ENCODE measurements around the gene GRK7.
A peak's percentile ranks its signal among the peaks of the same experiment; 100 is the strongest.
"Not testable (repeated sequence)": the region's sequence is repeated elsewhere in the genome, so short reads cannot be mapped to it uniquely, and the experiment has no call there.

Gene GRK7

DNA sequence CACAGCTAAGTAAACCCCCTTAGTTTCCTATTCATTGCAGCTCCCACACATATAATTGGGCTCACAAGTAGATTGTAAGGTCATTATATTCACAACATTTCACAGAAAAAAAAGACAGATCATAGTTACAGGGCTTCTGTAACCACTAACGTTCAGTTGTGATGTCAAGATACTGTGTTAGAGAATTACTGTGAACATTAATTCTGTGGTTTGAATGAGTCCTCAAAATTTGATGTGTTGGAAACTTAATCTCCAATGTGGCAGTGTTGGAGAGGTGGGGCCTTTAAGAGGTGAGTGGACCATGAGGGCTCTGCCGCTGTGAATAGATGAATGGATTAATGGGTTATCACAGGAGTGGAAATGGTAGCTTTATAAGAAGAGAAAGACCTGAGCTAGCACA, 21.3 kb downstream of the GRK7 start:
- Histone ChIP-seq H3K9ac (ENCODE audit: low read length) (no peak overlapping the region), H3K18ac (ENCODE audit: low read depth in 1 of 2, low read length in 2 of 2) (no peak overlapping the region), H3K36me3 (ENCODE audit: control insufficient read depth in 1 of 2, insufficient read depth in 2 of 2, low read depth in 1 of 2, low read length in 2 of 2) (no peaks in the 10 kb centered on the region), H2BK15ac (ENCODE audit: low read depth, poor library complexity, severe bottlenecking) (no peak overlapping the region), H3K4ac (ENCODE audit: low read depth in 1 of 2, low read length in 2 of 2) (no peak overlapping the region), H3K27me3 (ENCODE audit: control insufficient read depth in 1 of 2, insufficient read depth in 1 of 2, low read length in 2 of 2) (no peaks in the 10 kb centered on the region), H3K27ac (ENCODE audit: low read length, poor library complexity, severe bottlenecking) (no peak overlapping the region), H4K91ac (ENCODE audit: low read length) (no peak overlapping the region), H3K4me3 (ENCODE audit: insufficient read depth in 1 of 2, low read depth in 1 of 2, low read length in 2 of 2) (no peak overlapping the region), H2BK120ac (ENCODE audit: low read depth, low read length) (no peak overlapping the region), H3K4me2 (ENCODE audit: low read length, poor library complexity, severe bottlenecking) (no peak overlapping the region), H2AFZ (ENCODE audit: low read depth, low read length) (no peak overlapping the region), H3K23ac (ENCODE audit: low read length in 2 of 2) (no peak overlapping the region), H4K8ac (ENCODE audit: low read length) (no peak overlapping the region), H2AK5ac (ENCODE audit: low read length, severe bottlenecking) (no peak overlapping the region), H3K4me1 (ENCODE audit: control insufficient read depth, insufficient read depth, low read depth, low read length) (no peaks in the 10 kb centered on the region), H3K9me3 (ENCODE audit: control insufficient read depth, low read length) (no peaks in the 10 kb centered on the region), H2BK5ac (ENCODE audit: low read depth, low read length, poor library complexity, severe bottlenecking) (no peak overlapping the region), H2BK12ac (ENCODE audit: low read length in 2 of 2) (no peak overlapping the region), H3K79me1 (replicated peaks; ENCODE audit: low read length, poor library complexity, severe bottlenecking) (no peaks in the 10 kb centered on the region), H3K14ac (ENCODE audit: low read length in 2 of 2) (no peak overlapping the region)
- 68% methylated on average over 1 of the region's 2 CpGs for WGBS
- DNase-seq = no peak

- Histone ChIP-seq H4K8ac (ENCODE audit: low read length) (no peak overlapping the region), H3K18ac (ENCODE audit: low read depth in 1 of 2, low read length in 2 of 2) (no peak overlapping the region), H3K27ac (ENCODE audit: low read length, poor library complexity, severe bottlenecking) (no peak overlapping the region), H4K91ac (ENCODE audit: low read length) (no peak overlapping the region), H2BK120ac (ENCODE audit: low read depth, low read length) (no peak overlapping the region), H2BK12ac (ENCODE audit: low read length in 2 of 2) (no peak overlapping the region), H3K4ac (ENCODE audit: low read depth in 1 of 2, low read length in 2 of 2) (no peak overlapping the region), H3K27me3 (ENCODE audit: control insufficient read depth in 1 of 2, insufficient read depth in 1 of 2, low read length in 2 of 2) (no peaks in the 10 kb centered on the region), H2BK15ac (ENCODE audit: low read depth, poor library complexity, severe bottlenecking) (no peak overlapping the region), H3K79me1 (replicated peaks; ENCODE audit: low read length, poor library complexity, severe bottlenecking) (no peaks in the 10 kb centered on the region), H3K36me3 (ENCODE audit: control insufficient read depth in 1 of 2, insufficient read depth in 2 of 2, low read depth in 1 of 2, low read length in 2 of 2) (no peaks in the 10 kb centered on the region), H2AFZ (ENCODE audit: low read depth, low read length) (no peak overlapping the region), H3K9me3 (ENCODE audit: control insufficient read depth, low read length) (no peaks in the 10 kb centered on the region), H2AK5ac (ENCODE audit: low read length, severe bottlenecking) (no peak overlapping the region), H3K4me3 (ENCODE audit: insufficient read depth in 1 of 2, low read depth in 1 of 2, low read length in 2 of 2) (no peak overlapping the region), H3K14ac (ENCODE audit: low read length in 2 of 2) (peak overlapping the region in 1 of 2 experiments; percentile 11), H3K4me2 (ENCODE audit: low read length, poor library complexity, severe bottlenecking) (no peak overlapping the region), H3K4me1 (ENCODE audit: control insufficient read depth, insufficient read depth, low read depth, low read length) (no peaks in the 10 kb centered on the region), H3K9ac (ENCODE audit: low read length) (no peak overlapping the region), H3K23ac (ENCODE audit: low read length in 2 of 2) (no peak overlapping the region), H2BK5ac (ENCODE audit: low read depth, low read length, poor library complexity, severe bottlenecking) (no peak overlapping the region)
- WGBS = 86% methylated on average over 4 of the region's 4 CpGs
- DNase-seq = no peak
Measured at GRCh38 chr3:141788149-141788548, 24.9 kb downstream of the GRK7 start.

GRCh38 chr3:141788750-141789149, 25.5 kb downstream of the GRK7 start:
- WGBS = 90% methylated on average over 5 of the region's 5 CpGs
- H3K27ac ChIP-seq (ENCODE audit: low read length, poor library complexity, severe bottlenecking); H3K4ac ChIP-seq (ENCODE audit: low read depth in 1 of 2, low read length in 2 of 2); H4K91ac ChIP-seq (ENCODE audit: low read length); H3K36me3 ChIP-seq (ENCODE audit: control insufficient read depth in 1 of 2, insufficient read depth in 2 of 2, low read depth in 1 of 2, low read length in 2 of 2); H3K4me1 ChIP-seq (ENCODE audit: control insufficient read depth, insufficient read depth, low read depth, low read length); H2BK12ac ChIP-seq (ENCODE audit: low read length in 2 of 2); H2AK5ac ChIP-seq (ENCODE audit: low read length, severe bottlenecking); H2BK120ac ChIP-seq (ENCODE audit: low read depth, low read length); H2BK15ac ChIP-seq (ENCODE audit: low read depth, poor library complexity, severe bottlenecking); DNase-seq; H3K23ac ChIP-seq (ENCODE audit: low read length in 2 of 2); H4K8ac ChIP-seq (ENCODE audit: low read length); H3K9me3 ChIP-seq (ENCODE audit: control insufficient read depth, low read length); H3K14ac ChIP-seq (ENCODE audit: low read length in 2 of 2); H3K79me1 ChIP-seq (replicated peaks; ENCODE audit: low read length, poor library complexity, severe bottlenecking); H3K4me3 ChIP-seq (ENCODE audit: insufficient read depth in 1 of 2, low read depth in 1 of 2, low read length in 2 of 2); H2BK5ac ChIP-seq (ENCODE audit: low read depth, low read length, poor library complexity, severe bottlenecking); H3K4me2 ChIP-seq (ENCODE audit: low read length, poor library complexity, severe bottlenecking); H2AFZ ChIP-seq (ENCODE audit: low read depth, low read length); H3K9ac ChIP-seq (ENCODE audit: low read length); H3K18ac ChIP-seq (ENCODE audit: low read depth in 1 of 2, low read length in 2 of 2); H3K27me3 ChIP-seq (ENCODE audit: control insufficient read depth in 1 of 2, insufficient read depth in 1 of 2, low read length in 2 of 2): not testable (repeated sequence)

GRCh38 chr3:141789281-141789680, 26.1 kb downstream of the GRK7 start:
- Histone ChIP-seq H3K36me3 (ENCODE audit: control insufficient read depth in 1 of 2, insufficient read depth in 2 of 2, low read depth in 1 of 2, low read length in 2 of 2) (no peaks in the 10 kb centered on the region), H2BK12ac (ENCODE audit: low read length in 2 of 2) (no peak overlapping the region), H3K4ac (ENCODE audit: low read depth in 1 of 2, low read length in 2 of 2) (no peak overlapping the region), H2BK5ac (ENCODE audit: low read depth, low read length, poor library complexity, severe bottlenecking) (no peak overlapping the region), H3K27me3 (ENCODE audit: control insufficient read depth in 1 of 2, insufficient read depth in 1 of 2, low read length in 2 of 2) (no peaks in the 10 kb centered on the region), H2BK120ac (ENCODE audit: low read depth, low read length) (no peak overlapping the region), H3K23ac (ENCODE audit: low read length in 2 of 2) (no peak overlapping the region), H4K91ac (ENCODE audit: low read length) (no peak overlapping the region), H2AFZ (ENCODE audit: low read depth, low read length) (no peak overlapping the region), H4K8ac (ENCODE audit: low read length) (no peak overlapping the region), H3K4me3 (ENCODE audit: insufficient read depth in 1 of 2, low read depth in 1 of 2, low read length in 2 of 2) (no peak overlapping the region), H3K79me1 (replicated peaks; ENCODE audit: low read length, poor library complexity, severe bottlenecking) (no peaks in the 10 kb centered on the region), H3K9ac (ENCODE audit: low read length) (no peak overlapping the region), H2AK5ac (ENCODE audit: low read length, severe bottlenecking) (no peak overlapping the region), H3K4me1 (ENCODE audit: control insufficient read depth, insufficient read depth, low read depth, low read length) (no peaks in the 10 kb centered on the region), H2BK15ac (ENCODE audit: low read depth, poor library complexity, severe bottlenecking) (no peak overlapping the region), H3K14ac (ENCODE audit: low read length in 2 of 2) (no peak overlapping the region), H3K9me3 (ENCODE audit: control insufficient read depth, low read length) (no peaks in the 10 kb centered on the region), H3K27ac (ENCODE audit: low read length, poor library complexity, severe bottlenecking) (no peak overlapping the region), H3K4me2 (ENCODE audit: low read length, poor library complexity, severe bottlenecking) (no peak overlapping the region), H3K18ac (ENCODE audit: low read depth in 1 of 2, low read length in 2 of 2) (no peak overlapping the region)
- WGBS = 89% methylated on average over 6 of the region's 7 CpGs
- DNase-seq = no peak

Measured in mesenchymal stem cell (in vitro differentiated cells and primary cell).